Smooth muscle cell (in vitro differentiated cells): ENCODE data around the gene RALY. TPM values are rescaled to one million over a fixed set of nuclear protein-coding genes. Genes with fewer than 3 reads are reported as not detected.
A peak's percentile ranks its signal among the peaks of the same experiment; 100 is the strongest.

Source experiments
- DNase-seq: peaks from one replicate; lab custom pipeline; 2025; ENCODE audit not compliant: unreplicated experiment; lab: John Stamatoyannopoulos, UW
- H2AFZ ChIP-seq: fragments of 200-600 bp; sonication (generic); 2 replicates; pipeline ENCODE4 v1.6.0; 2016; ENCODE audit warnings: antibody characterized with exemption, low read depth, mild to moderate bottlenecking
- H3F3A ChIP-seq: fragments of 200-600 bp; sonication (generic); 2 replicates; pipeline ENCODE4 v1.6.0; 2017; ENCODE audit warnings: antibody characterized with exemption, low read depth
- H3K27ac ChIP-seq: fragments of 200-600 bp; sonication (generic); 2 replicates; pipeline ENCODE4 v1.5.1; 2016; ENCODE audit warnings: low read depth, mild to moderate bottlenecking
- H3K27me3 ChIP-seq: fragments of 200-600 bp; sonication (generic); 2 replicates; pipeline ENCODE4 v1.6.1; 2016; ENCODE audit warnings: low read depth, mild to moderate bottlenecking
- H3K36me3 ChIP-seq: fragments of 200-600 bp; sonication (generic); 2 replicates; pipeline ENCODE4 v1.5.1; 2016; ENCODE audit warnings: low read depth
- H3K4me1 ChIP-seq: fragments of 200-600 bp; sonication (generic); 2 replicates; pipeline ENCODE4 v1.5.1; 2016; ENCODE audit warnings: low read depth
- H3K4me2 ChIP-seq: fragments of 200-600 bp; sonication (generic); 2 replicates; pipeline ENCODE4 v1.6.0; 2016; ENCODE audit warnings: mild to moderate bottlenecking
- H3K4me3 ChIP-seq: fragments of 200-600 bp; sonication (generic); 2 replicates; pipeline ENCODE4 v1.5.1; 2016; ENCODE audit warnings: mild to moderate bottlenecking
- H3K79me2 ChIP-seq: fragments of 200-600 bp; sonication (generic); 2 replicates; pipeline ENCODE4 v1.6.0; 2016; ENCODE audit warnings: low read depth, mild to moderate bottlenecking
- H3K9ac ChIP-seq: fragments of 200-600 bp; sonication (generic); 2 replicates; pipeline ENCODE4 v1.6.0; 2016; ENCODE audit warnings: low read depth
- H3K9me3 ChIP-seq: fragments of 200-600 bp; sonication (generic); replicated peaks from 2 replicates; pipeline ENCODE4 v1.5.1; 2016; ENCODE audit warnings: low read depth
- H4K20me1 ChIP-seq: fragments of 200-600 bp; sonication (generic); 2 replicates; pipeline ENCODE4 v1.6.0; 2016; ENCODE audit warnings: low read depth
- CTCF ChIP-seq: fragments of 200-600 bp; sonication (generic); IDR thresholded peaks from 2 replicates; pipeline ENCODE4 v1.5.1; 2017; ENCODE audit warnings: borderline replicate concordance, mild to moderate bottlenecking, antibody characterized with exemption; ENCODE audit not compliant: insufficient read depth, poor library complexity, severe bottlenecking
- WGBS: methylation state at CpG from one replicate; pipeline ENCODE4 v1.1.7; 2016; ENCODE audit warnings: low lambda C conversion rate; 5-methylcytosine and 5-hydroxymethylcytosine counted together
- polyA plus RNA-seq: library from polyadenylated mRNA; unstranded; fragments of >200 nt; fragmentation: Nextera tagmentation; extraction: Ambion mirVana; gene quantifications from 2 replicates; pipeline ENCODE4 v1.2.1, GENCODE V29; 2016
- total RNA-seq: library from RNA; depleted of rRNA; stranded (reverse); fragments of >200 nt; gene quantifications from 2 replicates; pipeline ENCODE4 v1.2.3, GENCODE V29; 2014

RALY gene
- total and polyA plus RNA-seq, 2 experiments from 2014 or later, result 99.7 to 218 TPM

DNA sequence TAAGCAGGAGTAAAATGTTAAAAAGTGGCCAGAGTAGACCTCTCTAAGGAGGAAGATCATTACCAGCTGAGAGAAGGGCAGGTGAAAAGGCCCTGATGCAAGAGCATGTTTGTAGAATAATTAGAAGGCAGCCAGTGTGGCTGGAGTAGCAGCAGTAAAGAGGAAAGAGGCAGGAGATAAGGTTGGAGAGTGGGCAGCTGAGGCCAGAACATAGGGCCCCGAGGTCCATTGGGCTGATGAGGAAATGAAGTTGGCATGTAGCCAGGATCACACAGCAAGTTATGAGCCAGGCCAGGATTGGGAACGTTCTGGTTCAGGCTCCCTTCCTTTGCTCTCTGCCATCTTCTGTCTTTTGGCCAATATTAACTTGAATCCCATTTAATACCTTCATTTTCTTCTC, 51.6 kb downstream of the RALY start:
- no peak for TF ChIP-seq CTCF
- H3K27me3 ChIP-seq, result no peaks in the 10 kb centered on the region
- DNase-seq, result no peak
- H3F3A ChIP-seq, result no peaks in the 10 kb centered on the region
- no peak overlapping the region for H3K9ac ChIP-seq
- H3K36me3 ChIP-seq, result no peaks in the 10 kb centered on the region
- H2AFZ ChIP-seq, result no peak overlapping the region
- H3K27ac ChIP-seq, result no peak overlapping the region
- no peak overlapping the region for H3K4me3 ChIP-seq
- 16% methylated on average over 2 of the region's 2 CpGs for WGBS
- H3K4me1 ChIP-seq, result no peaks in the 10 kb centered on the region
- H3K79me2 ChIP-seq, result peaks cover 92% of the 10 kb centered on the region
- no peaks in the 10 kb centered on the region for H3K9me3 ChIP-seq
- H3K4me2 ChIP-seq, result peak overlapping the region; percentile 8
- peaks cover 100% of the 10 kb centered on the region for H4K20me1 ChIP-seq

- Histone ChIP-seq H3K9me3 (no peaks in the 10 kb centered on the region), H3K4me2 (no peak overlapping the region), H3K79me2 (peaks cover 92% of the 10 kb centered on the region), H4K20me1 (peaks cover 100% of the 10 kb centered on the region), H3K27ac (no peak overlapping the region), H3K9ac (no peak overlapping the region), H2AFZ (no peak overlapping the region), H3F3A (no peaks in the 10 kb centered on the region), H3K27me3 (no peaks in the 10 kb centered on the region), H3K4me1 (no peaks in the 10 kb centered on the region), H3K4me3 (no peak overlapping the region), H3K36me3 (no peaks in the 10 kb centered on the region)
- 81% methylated on average over 5 of the region's 5 CpGs for WGBS
- no peak for TF ChIP-seq CTCF
- no peak for DNase-seq
Measured at GRCh38 chr20:34045930-34046725, 52.4 kb downstream of the RALY start.

DNA sequence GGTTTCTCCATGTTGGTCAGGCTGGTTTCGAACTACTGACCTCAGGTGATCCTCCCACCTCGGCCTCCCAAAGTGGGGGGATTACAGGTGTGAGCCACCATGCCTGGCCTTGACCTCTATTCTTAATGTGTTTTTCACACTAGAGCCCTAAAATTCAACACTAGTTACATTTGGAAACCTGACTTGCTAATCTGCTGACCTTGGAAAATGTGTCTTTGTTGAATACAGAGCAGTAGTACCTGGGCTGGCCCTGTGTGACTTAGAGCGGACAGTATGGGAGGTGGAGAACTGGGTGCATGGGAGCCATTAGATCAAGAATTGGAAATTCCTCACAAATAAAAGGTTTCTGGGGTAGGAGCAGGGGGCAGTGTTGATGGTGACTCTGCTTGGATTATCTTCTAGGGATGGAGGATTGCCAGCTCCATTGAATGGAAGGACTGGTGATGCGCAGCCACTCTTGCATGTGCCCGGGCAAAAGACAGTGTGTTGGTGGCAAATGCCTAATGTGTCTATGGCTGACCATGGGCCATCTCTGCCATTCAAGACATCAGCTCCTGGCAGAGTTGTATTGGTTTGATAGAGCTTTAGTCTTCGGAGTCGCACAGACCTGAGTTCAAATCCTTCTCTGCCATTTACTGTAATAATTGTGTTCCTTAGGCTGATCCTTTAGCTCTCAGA, 53.4 kb downstream of the RALY start:
- no peak overlapping the region for H2AFZ ChIP-seq
- no peaks in the 10 kb centered on the region for H3K4me1 ChIP-seq
- peaks cover 94% of the 10 kb centered on the region for H3K79me2 ChIP-seq
- no peaks in the 10 kb centered on the region for H3F3A ChIP-seq
- H3K9me3 ChIP-seq, result no peaks in the 10 kb centered on the region
- H3K9ac ChIP-seq, result no peak overlapping the region
- H3K4me2 ChIP-seq, result no peak overlapping the region
- no peak for DNase-seq
- peaks cover 100% of the 10 kb centered on the region for H4K20me1 ChIP-seq
- no peaks in the 10 kb centered on the region for H3K27me3 ChIP-seq
- no peak for TF ChIP-seq CTCF
- no peaks in the 10 kb centered on the region for H3K36me3 ChIP-seq
- H3K4me3 ChIP-seq, result no peak overlapping the region
- WGBS, result over 99% methylated on average over 7 of the region's 7 CpGs
- H3K27ac ChIP-seq, result no peak overlapping the region
